Endodermal cell (in vitro differentiated cells): ENCODE measurements around the gene TTLL1. TPM values are rescaled to one million over a fixed set of nuclear protein-coding genes. Genes with fewer than 3 reads are reported as not detected.
A peak's percentile ranks its signal among the peaks of the same experiment; 100 is the strongest.

Experiments used
- DNase-seq: peaks from one replicate; pipeline ENCODE4 v3.0.0-alpha.2; 2017
- H3K27ac ChIP-seq: 2 replicates; pipeline ENCODE4 v1.5.1; 2013; ENCODE audit warnings: mild to moderate bottlenecking, low read depth, low read length, moderate library complexity
- H3K27me3 ChIP-seq: 2 replicates; pipeline ENCODE4 v1.6.1; 2013; ENCODE audit warnings: mild to moderate bottlenecking, low read length, moderate library complexity; ENCODE audit not compliant: insufficient read depth, control insufficient read depth, poor library complexity, severe bottlenecking
- H3K36me3 ChIP-seq: 2 replicates; pipeline ENCODE4 v1.7.0; 2013; ENCODE audit warnings: mild to moderate bottlenecking, low read length, moderate library complexity; ENCODE audit not compliant: control insufficient read depth, insufficient read depth
- H3K4me1 ChIP-seq: one replicate; pipeline ENCODE4 v1.7.0; 2013; ENCODE audit warnings: low read length; ENCODE audit not compliant: control insufficient read depth, insufficient read depth
- H3K4me3 ChIP-seq: 2 replicates; pipeline ENCODE4 v1.5.1; 2013; ENCODE audit warnings: mild to moderate bottlenecking, low read length, moderate library complexity
- H3K9ac ChIP-seq: 2 replicates; pipeline ENCODE4 v1.6.1; 2013; ENCODE audit warnings: mild to moderate bottlenecking, low read length, moderate library complexity; ENCODE audit not compliant: poor library complexity, severe bottlenecking; ENCODE audit errors: extremely low read depth
- H3K9me3 ChIP-seq: 2 replicates; pipeline ENCODE4 v1.6.1; 2013; ENCODE audit warnings: mild to moderate bottlenecking, low read length, moderate library complexity; ENCODE audit not compliant: control insufficient read depth
- H3K27ac Mint-ChIP-seq: 2 replicates; pipeline ENCODE4 v1.8.0; 2020; ENCODE audit warnings: mixed read lengths
- H3K27me3 Mint-ChIP-seq: 2 replicates; pipeline ENCODE4 v1.8.0; 2021; ENCODE audit warnings: mild to moderate bottlenecking, mixed read lengths; ENCODE audit not compliant: insufficient read depth
- H3K36me3 Mint-ChIP-seq: 2 replicates; pipeline ENCODE4 v1.8.0; 2020; ENCODE audit warnings: low read depth, mixed read lengths
- H3K4me1 Mint-ChIP-seq: 2 replicates; pipeline ENCODE4 v1.8.0; 2020; ENCODE audit warnings: mixed read lengths
- H3K4me3 Mint-ChIP-seq: 2 replicates; pipeline ENCODE4 v1.8.0; 2020; ENCODE audit warnings: mild to moderate bottlenecking, moderate library complexity, mixed read lengths
- H3K9me3 Mint-ChIP-seq: 2 replicates; pipeline ENCODE4 v1.8.0; 2020; ENCODE audit warnings: mild to moderate bottlenecking, mixed read lengths
- CTCF ChIP-seq: fragments of 200-600 bp; sonication (generic); conservative IDR thresholded peaks from 2 replicates; pipeline ENCODE4 v1.5.0; 2021; ENCODE audit warnings: antibody characterized with exemption, mild to moderate bottlenecking
- WGBS, 2 experiments: methylation state at CpG; one replicate each; pipeline versions ENCODE4 v1.1.5 to v1.1.7; 2013; ENCODE audit warnings: missing lambda C conversion rate in 2 of 2, mixed read lengths in 1 of 2; ENCODE audit not compliant: insufficient coverage in 1 of 2, insufficient read length in 1 of 2; 5-methylcytosine and 5-hydroxymethylcytosine counted together
- total RNA-seq, 2 donors: library from RNA; stranded (reverse); fragmentation: NEBNext Ultra II Directional in 1 of 2; extraction: Animal tissue kit (Norgen Biotek cat#: 25700) in 1 of 2; gene quantifications; 2 replicates in 1 of 2; 3 replicates in 1 of 2; pipeline ENCODE4 v1.2.1, GENCODE V29; 2021

TTLL1 gene
- total RNA-seq, 2 donors from 2014 or later = 6.9 to 10.4 TPM

- 95 to 96% methylated on average over 4 to 11 of the region's 11 CpGs for whole genome bisulfite sequencing, 2 experiments
- Histone ChIP-seq H3K27ac (no peak overlapping the region), H3K4me3 (no peak overlapping the region), H3K36me3 (no peaks in the 10 kb centered on the region), H3K4me1 (no peaks in the 10 kb centered on the region), H3K9me3 (no peaks in the 10 kb centered on the region), H3K27me3 (no peaks in the 10 kb centered on the region), H3K9ac (no peak overlapping the region)
- DNase-seq = no peak
- H3K4me1 Mint-ChIP-seq = peaks cover 4% of the 10 kb centered on the region
- no peak for TF ChIP-seq CTCF
- H3K36me3 Mint-ChIP-seq = peaks cover 14% of the 10 kb centered on the region
- H3K4me3 Mint-ChIP-seq = no peak overlapping the region
- H3K27ac Mint-ChIP-seq = no peak overlapping the region
- no peaks in the 10 kb centered on the region for H3K9me3 Mint-ChIP-seq
- no peaks in the 10 kb centered on the region for H3K27me3 Mint-ChIP-seq
Measured at GRCh38 chr22:43066844-43067385, 22.3 kb downstream of the TTLL1 start.

- Mint-ChIP-seq H3K27ac (no peak overlapping the region), H3K36me3 (peaks cover 22% of the 10 kb centered on the region)
- DNase-seq = peak; percentile 51
Measured at GRCh38 chr22:43066134-43066533, 23.1 kb downstream of the TTLL1 start.

GRCh38 chr22:43060183-43060582 is 29.0 kb downstream of the TTLL1 start:
- H3K36me3 Mint-ChIP-seq = peaks cover 29% of the 10 kb centered on the region
- H3K27me3 Mint-ChIP-seq = no peaks in the 10 kb centered on the region
- Histone ChIP-seq H3K4me3 (no peak overlapping the region), H3K27me3 (no peaks in the 10 kb centered on the region), H3K9ac (no peak overlapping the region), H3K36me3 (no peaks in the 10 kb centered on the region), H3K4me1 (no peaks in the 10 kb centered on the region), H3K27ac (no peak overlapping the region), H3K9me3 (no peaks in the 10 kb centered on the region)
- peak overlapping the region; percentile 64 for H3K27ac Mint-ChIP-seq
- WGBS, 2 experiments = 39 to 41% methylated on average over 2 to 5 of the region's 5 CpGs
- H3K9me3 Mint-ChIP-seq = no peaks in the 10 kb centered on the region
- H3K4me3 Mint-ChIP-seq = no peak overlapping the region
- DNase-seq = peak; percentile 95
- TF ChIP-seq CTCF = peak; percentile 97
- H3K4me1 Mint-ChIP-seq = no peaks in the 10 kb centered on the region

More at GRCh38 chr22:43066134-43066533, 23.1 kb downstream of the TTLL1 start:
- no peak overlapping the region for H3K4me3 Mint-ChIP-seq
- H3K27me3 Mint-ChIP-seq = no peaks in the 10 kb centered on the region
- no peaks in the 10 kb centered on the region for H3K4me1 ChIP-seq
- no peak for TF ChIP-seq CTCF
- no peaks in the 10 kb centered on the region for H3K36me3 ChIP-seq
- 85 to 94% methylated on average over 5 to 6 of the region's 7 CpGs for WGBS, 2 experiments
- no peak overlapping the region for H3K4me3 ChIP-seq
- no peaks in the 10 kb centered on the region for H3K9me3 ChIP-seq
- H3K27ac ChIP-seq = no peak overlapping the region
- no peaks in the 10 kb centered on the region for H3K9me3 Mint-ChIP-seq
- peaks cover 4% of the 10 kb centered on the region for H3K4me1 Mint-ChIP-seq
- H3K27me3 ChIP-seq = no peaks in the 10 kb centered on the region
- H3K9ac ChIP-seq = no peak overlapping the region
